Heart right ventricle (tissue), 16 donors: ENCODE measurements around the gene PHF19. TPM values are rescaled to one million over a fixed set of nuclear protein-coding genes. Genes with fewer than 3 reads are reported as not detected.

Experiments
- ATAC-seq, 8 donors: fragments of 200-7000 bp; cut with Tn5 transposase; one replicate each; pipeline ENCODE4 v1.9.1; 2020; ENCODE audit warnings: mild to moderate bottlenecking in 8 of 8, moderate library complexity in 8 of 8, moderate number of reproducible peaks in 1 of 8
- DNase-seq, 2 donors: peaks; one replicate each; pipeline ENCODE4 v3.0.0-alpha.2; 2020
- H3K27ac ChIP-seq, 10 donors: fragments of 200-600 bp; sonication (generic) in 2 of 10; one replicate each; pipeline versions ENCODE4 v1.5.0 to v1.8.0; 2020 to 2022; ENCODE audit warnings: mild to moderate bottlenecking in 3 of 10
- H3K27me3 ChIP-seq, 7 donors: fragments of 200-600 bp; one replicate each; pipeline ENCODE4 v1.8.0; 2021 to 2022; ENCODE audit warnings: mild to moderate bottlenecking in 2 of 7
- H3K36me3 ChIP-seq, 9 donors: fragments of 200-600 bp; sonication (generic) in 1 of 9; one replicate each; pipeline versions ENCODE4 v1.5.0 to v1.8.0; 2020 to 2022; ENCODE audit warnings: mild to moderate bottlenecking in 2 of 9
- H3K4me1 ChIP-seq, 9 donors: fragments of 200-600 bp; sonication (generic) in 1 of 9; one replicate each; pipeline versions ENCODE4 v1.5.0 to v1.8.0; 2020 to 2022; ENCODE audit warnings: mild to moderate bottlenecking in 4 of 9
- H3K4me3 ChIP-seq, 10 donors: fragments of 200-600 bp; sonication (generic) in 2 of 10; one replicate each; pipeline versions ENCODE4 v1.5.0 to v1.8.0; 2020 to 2022; ENCODE audit warnings: mild to moderate bottlenecking in 7 of 10, moderate library complexity in 2 of 10
- H3K9me3 ChIP-seq, 11 donors: fragments of 200-600 bp in 10 of 11; sonication (generic) in 2 of 11; one replicate each; pipeline versions ENCODE4 v1.5.0 to v1.8.0; 2013 to 2022; ENCODE audit warnings: mild to moderate bottlenecking in 2 of 11, control low read depth in 1 of 11, moderate library complexity in 1 of 11
- CTCF ChIP-seq, 9 donors: fragments of 200-600 bp; sonication (generic) in 2 of 9; IDR thresholded peaks; one replicate each; pipeline versions ENCODE4 v1.5.0 to v1.8.0; 2021 to 2022; ENCODE audit warnings: antibody characterized with exemption in 9 of 9, mild to moderate bottlenecking in 5 of 9, moderate library complexity in 1 of 9
- WGBS, 2 donors: extraction: QIAGEN DNeasy Blood & Tissue Kit; methylation state at CpG; one replicate each; pipeline ENCODE4 v1.1.7; 2013; ENCODE audit warnings: inconsistent platforms in 1 of 2; 5-methylcytosine and 5-hydroxymethylcytosine counted together
- intact Hi-C, 10 donors: fragments of 100-400 bp; cut with DNase I; formaldehyde crosslinking; loops; one replicate each; pipeline versions ENCODE4 v1.11.1 to v1.14.2; 2022
- polyA plus RNA-seq, 2 donors: library from polyadenylated mRNA; stranded (reverse); fragments of 200-250 nt; gene quantifications; one replicate each; pipeline ENCODE4 v1.2.3, GENCODE V29; 2013
- total RNA-seq, 10 donors: library from RNA; stranded (reverse); fragmentation: NEBNext Ultra II Directional in 3 of 10; extraction: Animal tissue kit (Norgen Biotek cat#: 25700) in 3 of 10; gene quantifications; one replicate each; pipeline versions ENCODE4 v1.2.1 to v1.2.4, GENCODE V29; 2021 to 2023
- donor health status: Arrhythmogenic right ventricular cardiomyopathy.
- donor health status: ischemic (EF 13 %, LVEDD 7.1; RV severe dilation, severe dysfunction).
- donor health status: healthy with polysubstance abuse.
- donor health status: DM: no; HTN: yes; CAD: no.
- donor health status: DM: no; HTN: no; CAD: no.
- donor health status: ischemic (EF 25% LVEDD 6.9; RV normal size, moderate dysfunction).
- donor health status: ischemic (EF 25% LVEDD 5.7; RV mildly dilated, moderate dysfunction).
- donor health status: healthy.
- donor health status: DM: yes; HTN: yes; CAD: no.
- donor health status: Ischemic cardiomyopathy.
- donor health status: ischemic (EF 35%, LVEDD 5.7; RV mildly dilated, moderate dysfunction).
- donor health status: nonischemic (EF 11% LVEDD 7.7; RV severe dilation, severe dysfunction).
- donor health status: DM: yes; HTN: yes; CAD: no.
- donor health status: PGD.
- donor health status: ischemic (EF 29% LVEDD 5.4; RV normal size, mild dysfunction).
- donor health status: nonischemic (EF 23%, LVEDD 6.1; RV moderate dilation, normal function).

The PHF19 gene
- total and polyA plus RNA-seq, 12 donors, result 9.2 to 24.0 (median 12.8) TPM

DNA sequence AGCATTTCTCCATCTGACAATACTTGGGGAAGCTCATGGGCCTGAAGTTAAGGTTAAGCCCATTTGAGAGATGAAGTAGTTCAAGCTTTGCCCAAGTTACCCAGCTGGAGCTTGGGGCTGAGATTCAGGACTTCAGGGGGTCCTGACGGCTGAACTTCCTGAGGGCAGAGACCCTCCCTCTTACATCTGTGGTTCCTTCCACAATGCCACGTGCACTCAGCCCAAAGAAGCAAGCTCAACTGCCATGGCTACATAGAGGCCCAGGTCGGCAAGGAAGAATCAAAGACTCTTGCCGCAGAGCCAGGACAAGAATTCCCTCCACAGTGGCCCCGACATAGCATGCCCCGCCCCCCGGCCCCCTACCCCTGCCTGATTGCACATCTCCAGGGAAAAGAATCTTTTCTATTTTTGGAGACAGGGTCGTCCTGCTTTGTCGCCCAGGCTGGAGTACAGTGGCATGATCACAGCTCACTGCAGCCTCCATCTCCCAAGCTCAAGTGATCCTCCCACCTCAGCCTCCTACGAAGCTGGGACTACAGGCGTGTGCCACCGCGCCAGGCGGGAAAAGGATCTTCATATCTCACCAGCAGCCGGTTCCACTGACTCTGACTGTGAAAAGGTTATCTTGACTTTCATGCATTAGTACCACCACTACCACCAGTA, 9.2 kb downstream of the PHF19 start:
- H3K9me3 ChIP-seq, result no peaks in the 10 kb centered on the region
- peaks cover 0 to 18% (median 9%) of the 10 kb centered on the region in 9 donors for H3K4me1 ChIP-seq
- H3K27me3 ChIP-seq, result no peaks in the 10 kb centered on the region
- H3K4me3 ChIP-seq, result peak overlapping the region in 9 of 10 donors; percentile 19 to 77 (median 62)
- H3K36me3 ChIP-seq, result peaks cover 0 to 79% (median 0%) of the 10 kb centered on the region in 9 donors
- DNase-seq, result no peak
- TF ChIP-seq CTCF (IDR thresholded peaks at IDR 0.05), result no peak
- intact Hi-C loops, result loop anchor here in 4 of 10 donors (2.0 to 5.0 kb wide), 3 partner anchors 65 to 69 kb away; no protein-coding TSS in a partner anchor
- 85 to 86% methylated on average over 15 of the region's 15 CpGs for WGBS, 2 donors
- ATAC-seq, result no peak
- peak overlapping the region in 9 of 10 donors; percentile 74 to 89 (median 81) for H3K27ac ChIP-seq

DNA sequence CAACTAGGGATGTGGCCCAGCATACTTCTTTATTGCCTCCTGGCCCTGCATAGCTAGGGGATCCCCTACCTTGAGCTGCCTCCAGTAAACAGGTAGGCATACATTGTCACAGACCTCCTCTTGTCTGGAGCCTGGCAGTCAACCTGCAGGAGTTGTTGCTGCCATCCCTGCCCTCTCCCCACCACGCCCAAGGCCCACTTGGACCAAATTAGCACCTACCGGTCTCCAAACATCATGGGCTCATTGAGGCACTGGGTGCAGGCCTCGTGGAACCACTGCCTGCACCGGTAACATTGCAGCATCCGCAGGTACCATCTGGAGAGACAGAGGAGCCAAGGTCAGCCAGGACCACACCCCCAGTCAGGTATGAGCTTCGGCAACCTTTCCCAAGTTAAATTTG, 10.3 kb downstream of the PHF19 start:
- Histone ChIP-seq H3K27ac (no peak overlapping the region), H3K27me3 (no peaks in the 10 kb centered on the region), H3K36me3 (peaks cover 0 to 79% (median 3%) of the 10 kb centered on the region in 9 donors), H3K4me1 (peaks cover 0 to 18% (median 9%) of the 10 kb centered on the region in 9 donors), H3K9me3 (no peaks in the 10 kb centered on the region), H3K4me3 (no peak overlapping the region)
- TF ChIP-seq CTCF (IDR thresholded peaks at IDR 0.05), result no peak
- 95 to 96% methylated on average over 6 of the region's 6 CpGs for WGBS, 2 donors
- ATAC-seq, result no peak
- intact Hi-C loops, result loop anchor here in 1 of 10 donors (5.0 kb wide), 1 partner anchor 71 kb away; no protein-coding TSS in a partner anchor
- no peak for DNase-seq

GRCh38 chr9:120865809-120866208, 11.2 kb downstream of the PHF19 start:
- no peak for TF ChIP-seq CTCF (IDR thresholded peaks at IDR 0.05)
- Histone ChIP-seq H3K4me3 (no peak overlapping the region), H3K27me3 (no peaks in the 10 kb centered on the region), H3K27ac (no peak overlapping the region), H3K36me3 (peaks cover 0 to 81% (median 3%) of the 10 kb centered on the region in 9 donors), H3K9me3 (no peaks in the 10 kb centered on the region), H3K4me1 (peaks cover 0 to 18% (median 9%) of the 10 kb centered on the region in 9 donors)
- intact Hi-C loops, result loop anchor here in 1 of 10 donors (5.0 kb wide), 1 partner anchor 71 kb away; no protein-coding TSS in a partner anchor
- DNase-seq, result no peak
- 76 to 86% methylated on average over 5 of the region's 5 CpGs for WGBS, 2 donors
- ATAC-seq, result no peak

- 69 to 74% methylated on average over 5 of the region's 5 CpGs for WGBS, 2 donors
- H3K27ac ChIP-seq, result no peak overlapping the region
- ATAC-seq, result no peak
- H3K9me3 ChIP-seq, result no peaks in the 10 kb centered on the region
- intact Hi-C loops, result loop anchor here in 1 of 10 donors (5.0 kb wide), 1 partner anchor 72 kb away; no protein-coding TSS in a partner anchor
- no peak for DNase-seq
- H3K36me3 ChIP-seq, result peaks cover 0 to 81% (median 3%) of the 10 kb centered on the region in 9 donors
- no peak overlapping the region for H3K4me3 ChIP-seq
- no peak for TF ChIP-seq CTCF (IDR thresholded peaks at IDR 0.05)
- H3K4me1 ChIP-seq, result peaks cover 0 to 18% (median 9%) of the 10 kb centered on the region in 9 donors
- no peaks in the 10 kb centered on the region for H3K27me3 ChIP-seq
Measured at GRCh38 chr9:120865176-120865575, 11.8 kb downstream of the PHF19 start.
